Left kidney (tissue), 2 donors: Measurements from ENCODE around the gene MB21D2. TPM values are rescaled to one million over a fixed set of nuclear protein-coding genes. Genes with fewer than 3 reads are reported as not detected.

Experiments used
- DNase-seq: peaks from one replicate; pipeline ENCODE4 v3.0.0-alpha.2; 2013
- polyA plus RNA-seq: library from polyadenylated mRNA; unstranded; fragments of 120-200 nt; gene quantifications from one replicate; pipeline ENCODE4 v1.2.1, GENCODE V29; 2013; ENCODE audit not compliant: insufficient read length

Gene MB21D2
- polyA plus RNA-seq, 1 donor, result 16.0 TPM

- DNase-seq, result no peak
These were observed 24.5 kb downstream of the MB21D2 start for GRCh38 chr3:192892981-192893700.

DNA sequence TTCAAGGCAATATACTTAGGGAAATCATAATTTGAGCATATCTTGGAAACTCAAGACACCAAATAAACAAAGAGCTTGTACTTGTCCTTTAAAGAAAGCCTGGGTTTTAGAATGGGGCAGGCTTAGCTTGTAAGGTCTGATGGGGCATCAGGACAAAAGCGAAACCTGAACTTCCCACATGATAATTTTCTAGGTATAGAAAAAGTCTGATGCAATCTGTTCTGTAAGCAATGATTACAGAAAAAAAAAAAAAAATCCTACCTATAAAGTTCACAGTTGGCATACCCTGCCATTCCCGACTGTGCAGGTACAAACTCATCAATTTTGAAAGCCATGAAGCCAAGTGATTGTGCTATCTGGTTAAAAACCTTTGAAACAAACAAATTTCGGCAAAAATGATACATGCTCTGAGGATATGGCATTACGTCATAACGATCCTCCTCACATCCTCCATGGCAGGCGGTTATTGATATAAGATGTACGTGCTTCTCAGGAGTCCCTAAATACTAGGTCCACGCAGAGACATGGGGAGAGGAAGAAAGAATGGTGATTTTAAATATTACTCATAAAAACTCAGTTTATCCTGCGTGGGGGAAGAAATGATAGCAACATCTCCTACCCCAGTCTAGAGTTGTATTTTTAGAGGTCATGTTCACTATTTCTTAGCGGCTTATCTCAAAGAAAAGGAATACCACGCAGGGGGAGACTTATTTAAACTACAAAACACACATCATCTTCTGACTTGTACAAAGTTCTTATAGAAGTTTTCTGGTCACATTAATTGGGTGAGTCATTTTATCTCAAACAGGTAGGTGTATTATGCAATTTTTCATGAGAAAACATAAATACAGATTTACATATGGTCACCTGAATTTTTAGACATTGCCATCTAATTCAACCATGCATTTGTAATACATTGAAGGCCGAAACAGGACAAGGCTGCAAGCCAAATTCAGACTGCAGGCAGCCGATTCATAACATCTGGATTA, 27.0 kb downstream of the MB21D2 start:
- DNase-seq, result no peak

- no peak for DNase-seq
These were observed 28.0 kb downstream of the MB21D2 start for GRCh38 chr3:192889679-192890078.

GRCh38 chr3:192888190-192888589, 29.5 kb downstream of the MB21D2 start:
- DNase-seq, result no peak

GRCh38 chr3:192887701-192888100, 30.0 kb downstream of the MB21D2 start:
- no peak for DNase-seq

DNA sequence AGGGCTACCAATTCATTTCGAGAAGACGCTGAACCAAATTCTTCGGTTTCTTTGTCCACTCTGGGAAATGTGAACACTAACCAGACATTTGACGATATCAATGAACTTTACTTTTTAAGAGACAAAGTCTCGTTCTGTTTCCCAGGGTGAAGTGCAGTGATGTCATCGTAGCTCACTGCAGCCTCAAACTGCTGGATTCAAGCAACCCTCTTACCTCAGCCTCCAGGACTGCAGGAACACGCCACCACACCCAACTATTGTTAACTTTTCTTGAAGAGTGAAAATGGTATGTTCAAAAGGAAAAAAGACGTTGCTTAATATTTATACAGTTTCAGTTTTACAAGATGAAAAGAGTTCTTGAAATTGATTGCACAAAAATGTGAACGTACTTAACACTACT, 30.6 kb downstream of the MB21D2 start:
- no peak for DNase-seq

DNA sequence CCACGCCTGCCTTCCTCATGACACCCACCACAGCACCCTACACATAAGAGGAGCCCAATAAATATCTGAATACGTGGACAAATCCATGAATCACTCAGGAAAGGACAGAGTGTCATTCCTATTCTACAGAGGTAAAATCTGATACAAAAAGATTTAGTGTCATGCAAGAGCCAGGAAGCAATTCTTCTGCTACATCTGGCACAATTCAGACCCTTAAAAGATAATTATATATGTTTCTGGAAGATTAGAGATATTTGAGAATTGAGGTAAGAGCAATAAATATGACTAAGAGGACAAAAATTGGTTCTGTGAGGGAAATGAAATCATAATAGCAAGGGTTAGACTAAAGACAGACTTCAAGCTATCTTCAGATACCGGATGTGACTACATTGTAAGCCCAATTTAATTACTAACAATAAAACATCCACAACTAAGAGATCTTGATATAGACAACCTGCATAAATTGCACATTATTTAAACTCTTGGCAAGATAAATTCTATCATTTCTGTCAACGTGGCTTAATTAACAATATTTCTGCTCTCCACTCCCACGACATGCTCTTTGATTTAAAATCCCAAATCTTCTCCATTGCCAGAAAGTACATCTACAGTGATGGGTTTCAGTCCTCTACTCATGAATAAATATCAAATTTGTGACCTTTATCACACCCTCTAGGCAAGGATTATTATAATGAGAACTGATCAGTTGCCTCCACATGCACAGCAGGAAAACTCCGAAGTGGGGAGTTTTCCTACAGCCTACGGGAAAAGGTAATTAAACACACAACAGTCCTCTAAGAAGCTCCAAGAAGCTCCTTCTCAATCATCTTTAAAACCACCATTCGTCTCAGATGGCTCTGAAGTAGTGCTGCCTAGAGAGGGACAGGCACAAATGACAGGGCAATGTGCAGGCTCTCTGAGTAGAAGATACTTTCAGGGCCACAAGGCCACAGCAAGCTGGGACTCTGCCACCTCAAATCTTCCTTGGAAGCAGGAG, 32.6 kb downstream of the MB21D2 start:
- no peak for DNase-seq

- DNase-seq, result no peak
These were observed 34.1 kb downstream of the MB21D2 start for GRCh38 chr3:192883512-192883911.

DNA sequence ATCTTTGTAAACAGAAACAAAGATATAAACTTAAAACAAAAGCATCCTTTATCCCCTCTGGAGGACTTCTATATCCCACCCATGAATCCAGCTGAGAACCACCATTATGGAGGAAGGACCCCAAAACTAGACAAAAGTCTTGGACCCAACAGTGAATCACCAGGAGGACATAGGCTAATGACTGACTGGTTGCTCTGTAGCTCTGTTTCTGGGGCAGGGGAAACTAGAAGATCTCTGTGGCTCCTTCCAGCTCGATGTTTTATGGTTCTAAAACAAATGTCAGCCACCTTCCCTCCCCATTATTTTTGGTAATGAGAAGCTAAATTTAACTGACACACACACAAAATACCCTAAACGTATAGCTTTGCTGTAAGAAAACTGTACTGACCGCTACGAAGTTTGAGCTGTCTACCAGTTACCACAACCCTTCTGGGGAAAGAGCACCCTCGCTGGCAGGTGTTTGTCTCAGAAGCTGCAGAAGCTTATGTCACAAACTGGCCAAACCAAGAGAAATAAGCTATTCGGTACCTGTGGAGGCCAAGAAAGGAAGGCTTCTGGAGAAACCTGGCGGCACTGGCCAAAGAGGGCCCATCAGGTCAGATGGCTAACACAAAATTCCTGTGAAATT, 36.4 kb downstream of the MB21D2 start:
- DNase-seq, result no peak

DNA sequence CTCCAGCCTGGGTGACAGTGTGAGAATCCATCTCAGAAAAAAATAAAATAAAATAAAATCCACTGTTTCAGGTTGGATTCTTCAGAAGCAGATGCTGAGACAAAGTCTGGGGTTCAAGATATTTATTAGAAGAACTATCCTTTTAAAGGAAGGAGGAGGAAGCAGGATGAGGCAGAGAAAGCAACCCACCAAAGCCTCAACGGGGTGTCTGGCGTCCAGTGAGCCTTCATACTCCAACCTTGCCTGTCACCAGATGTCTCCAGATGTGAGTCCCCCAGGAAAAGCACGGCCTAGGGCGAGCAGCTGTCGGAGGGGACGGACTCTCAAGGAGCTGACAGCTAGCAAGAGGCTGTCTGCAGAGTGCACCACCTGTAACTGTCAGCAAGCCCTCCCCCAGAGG, 37.3 kb downstream of the MB21D2 start:
- DNase-seq, result no peak

DNA sequence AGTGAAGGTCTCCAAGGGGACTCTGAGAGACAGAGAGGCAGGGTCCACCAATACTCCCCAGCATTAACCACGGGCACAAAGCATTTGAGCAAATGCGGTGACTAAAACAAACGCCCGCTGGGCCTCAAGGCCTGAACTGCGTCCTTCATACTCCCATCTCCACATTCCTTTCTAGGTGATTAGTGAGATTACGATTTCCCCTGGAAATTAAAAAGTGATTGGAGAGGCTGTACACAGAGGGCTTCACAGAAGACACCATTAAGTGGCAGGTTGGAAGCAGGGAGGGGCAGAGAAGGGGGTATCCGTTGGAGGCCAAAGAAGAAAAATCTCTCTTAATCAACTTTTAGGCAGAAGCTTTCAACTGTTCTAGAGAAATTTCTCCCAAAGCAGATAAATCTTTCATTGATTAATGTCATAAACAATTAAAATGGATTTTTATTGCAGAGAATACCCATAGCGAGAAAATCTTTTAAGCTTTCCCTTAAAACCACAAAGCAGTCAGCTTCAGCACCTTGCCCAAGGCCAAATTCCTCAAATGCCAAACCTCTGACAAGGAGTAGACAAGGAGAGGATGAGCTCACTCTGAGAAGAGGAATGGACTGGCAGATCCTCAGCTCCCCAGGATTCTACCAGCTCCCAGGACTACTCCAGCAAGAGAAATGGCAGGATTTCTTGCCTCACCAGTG, 38.2 kb downstream of the MB21D2 start:
- DNase-seq, result no peak

- no peak for DNase-seq
These were observed 41.6 kb downstream of the MB21D2 start for GRCh38 chr3:192875971-192876565.

GRCh38 chr3:192870822-192871221, 46.8 kb downstream of the MB21D2 start:
- DNase-seq, result no peak

- no peak for DNase-seq
These were observed 48.3 kb downstream of the MB21D2 start for GRCh38 chr3:192869131-192870031.

- DNase-seq, result no peak
These were observed 50.0 kb downstream of the MB21D2 start for GRCh38 chr3:192867645-192868044.

GRCh38 chr3:192866804-192867203, 50.9 kb downstream of the MB21D2 start:
- DNase-seq, result no peak

DNA sequence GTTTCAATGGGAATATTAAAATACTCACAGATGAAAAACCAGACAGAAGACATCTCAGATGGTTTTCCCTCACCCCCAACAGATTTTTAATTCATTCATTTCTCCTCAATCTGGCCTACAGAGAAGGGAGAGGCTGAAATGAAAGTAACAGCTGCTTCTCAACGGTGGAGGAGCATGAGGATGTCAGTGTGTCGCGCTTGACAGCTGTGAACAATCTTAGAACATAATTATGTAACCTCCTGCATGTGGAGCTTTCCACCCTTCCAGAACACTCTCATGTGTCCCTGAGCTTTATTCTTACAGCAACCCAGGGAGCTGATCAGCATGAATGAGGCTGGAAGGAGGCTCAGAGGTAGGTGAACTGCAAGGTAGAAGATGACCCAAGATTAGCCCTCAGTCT, 52.7 kb downstream of the MB21D2 start:
- DNase-seq, result no peak

- no peak for DNase-seq
These were observed 54.6 kb downstream of the MB21D2 start for GRCh38 chr3:192863091-192863420.

DNA sequence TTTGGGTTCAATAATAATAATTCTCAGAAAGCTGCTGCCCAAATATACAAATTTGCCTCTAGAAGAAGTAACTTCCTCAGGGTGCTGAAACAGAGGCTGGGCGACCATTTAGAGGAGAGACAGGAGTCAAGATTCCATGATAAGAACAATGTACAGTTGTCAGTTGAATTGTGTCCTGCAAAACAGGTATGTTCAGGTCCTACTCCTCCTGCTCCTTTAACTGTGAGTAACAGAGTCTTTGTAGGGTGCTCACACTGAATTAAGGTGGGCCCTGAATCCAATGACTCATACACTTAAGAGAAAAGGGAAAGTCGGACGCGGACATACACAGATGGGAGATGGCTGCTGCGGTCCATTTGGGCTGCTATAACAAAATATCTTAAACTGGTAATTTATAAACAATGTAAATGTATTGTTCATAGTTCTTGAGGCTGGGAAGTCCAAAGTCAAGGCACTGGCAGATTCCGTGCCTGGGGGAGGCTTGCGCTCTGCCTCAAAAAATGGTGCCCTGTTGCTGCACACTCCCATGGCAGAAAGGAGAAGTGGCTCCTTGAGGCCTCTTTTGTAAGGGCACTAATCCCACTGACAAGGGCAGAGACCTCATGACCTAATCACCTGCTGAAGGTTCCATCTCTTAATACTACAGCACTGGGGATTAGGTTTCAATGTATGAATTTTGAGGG, 55.1 kb downstream of the MB21D2 start:
- no peak for DNase-seq
